GM15510 (cell line): Measurements from ENCODE around the gene RBCK1.

Source experiments
- POLR2A ChIP-seq: IDR thresholded peaks from 3 replicates; pipeline ENCODE4 v1.6.1; 2011; ENCODE audit warnings: borderline replicate concordance; ENCODE audit not compliant: insufficient read length; ENCODE audit errors: extremely low read depth

RBCK1 gene

GRCh38 chr20:407953-408842, at the start of gene RBCK1:
Gene RBCK1 (plus strand): TSS chr20:408299. CDS start chr20:408758, 459 bp downstream.
- TF ChIP-seq POLR2A, result peak; percentile 65

DNA sequence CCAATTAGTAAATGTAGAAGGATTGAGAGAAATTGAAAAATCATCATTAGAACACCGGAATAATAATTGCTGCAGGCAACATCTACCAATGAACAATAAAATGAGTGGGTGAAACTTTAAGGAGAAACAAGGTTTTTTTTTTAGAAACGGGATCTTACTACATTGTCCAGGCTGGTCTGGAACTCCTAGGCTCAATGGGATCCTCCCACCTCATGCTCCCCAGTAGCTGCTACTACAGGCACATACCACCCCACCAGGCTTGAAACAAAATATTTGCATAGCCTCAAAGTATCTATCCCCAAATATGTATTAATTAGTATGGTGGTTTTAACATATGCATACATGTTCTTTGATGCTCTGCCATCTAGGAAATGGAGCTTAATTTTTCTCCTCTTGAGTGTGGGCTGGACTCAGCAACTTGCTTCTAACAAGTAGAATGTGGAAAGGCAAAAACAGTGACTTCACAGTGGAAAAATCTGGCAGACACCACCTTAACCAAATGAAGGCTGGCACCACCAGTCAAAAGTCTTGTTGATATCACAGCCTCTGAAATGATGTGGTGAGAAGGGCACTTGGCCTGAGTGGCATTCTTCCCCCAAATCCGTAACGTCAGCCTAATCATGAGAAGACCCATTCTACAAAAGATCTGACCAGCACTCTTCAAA, 49.1 kb upstream of the RBCK1 start:
- no peak for TF ChIP-seq POLR2A

GRCh38 chr20:361561-361960, 46.5 kb upstream of the RBCK1 start:
- no peak for TF ChIP-seq POLR2A

DNA sequence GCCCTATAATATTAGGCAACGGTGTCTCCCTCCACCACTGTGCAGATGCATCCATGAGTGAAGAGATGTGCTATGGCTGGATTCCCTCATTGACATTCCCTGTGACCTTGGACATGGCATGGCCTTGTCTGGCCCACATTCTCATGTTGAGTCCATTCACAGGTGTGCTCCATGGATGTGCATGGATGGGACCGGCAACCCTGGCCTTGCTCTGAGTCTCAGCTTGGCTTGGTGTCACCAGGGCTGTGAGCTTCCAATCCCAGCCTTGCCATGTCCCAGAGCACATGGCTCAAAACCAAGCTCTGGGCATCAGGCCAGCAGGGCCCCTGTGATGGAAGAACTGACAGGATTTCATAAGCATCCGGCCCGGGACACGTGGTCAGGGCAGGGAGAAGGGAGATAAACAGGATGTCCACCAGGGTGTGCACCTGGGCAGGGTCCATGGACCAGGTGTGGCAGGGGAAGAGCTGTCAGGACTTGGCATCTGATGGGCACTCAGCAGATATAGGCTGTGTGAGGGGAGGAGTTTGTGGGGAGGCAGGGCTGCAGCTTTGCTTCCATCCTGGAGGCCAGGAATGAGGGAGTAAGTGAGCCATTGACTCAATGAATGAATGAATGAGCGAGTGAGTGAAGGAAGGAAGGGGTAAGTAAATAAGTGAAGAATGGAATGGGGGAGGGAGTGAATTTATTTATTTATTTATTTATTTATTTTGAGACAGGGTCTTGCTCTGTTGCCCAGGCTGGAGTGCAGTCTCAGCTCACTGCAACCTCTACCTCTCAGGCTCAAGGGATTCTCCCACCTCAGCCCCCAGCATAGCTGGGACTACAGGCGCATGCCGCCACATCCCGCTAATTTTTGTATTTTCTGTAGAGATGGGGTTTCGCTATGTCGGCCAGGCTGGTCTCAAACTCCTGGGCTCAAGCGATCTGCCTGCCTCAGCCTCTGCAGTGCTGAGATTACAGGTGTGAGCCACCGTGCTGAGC, 45.5 kb upstream of the RBCK1 start:
- TF ChIP-seq POLR2A, result no peak

DNA sequence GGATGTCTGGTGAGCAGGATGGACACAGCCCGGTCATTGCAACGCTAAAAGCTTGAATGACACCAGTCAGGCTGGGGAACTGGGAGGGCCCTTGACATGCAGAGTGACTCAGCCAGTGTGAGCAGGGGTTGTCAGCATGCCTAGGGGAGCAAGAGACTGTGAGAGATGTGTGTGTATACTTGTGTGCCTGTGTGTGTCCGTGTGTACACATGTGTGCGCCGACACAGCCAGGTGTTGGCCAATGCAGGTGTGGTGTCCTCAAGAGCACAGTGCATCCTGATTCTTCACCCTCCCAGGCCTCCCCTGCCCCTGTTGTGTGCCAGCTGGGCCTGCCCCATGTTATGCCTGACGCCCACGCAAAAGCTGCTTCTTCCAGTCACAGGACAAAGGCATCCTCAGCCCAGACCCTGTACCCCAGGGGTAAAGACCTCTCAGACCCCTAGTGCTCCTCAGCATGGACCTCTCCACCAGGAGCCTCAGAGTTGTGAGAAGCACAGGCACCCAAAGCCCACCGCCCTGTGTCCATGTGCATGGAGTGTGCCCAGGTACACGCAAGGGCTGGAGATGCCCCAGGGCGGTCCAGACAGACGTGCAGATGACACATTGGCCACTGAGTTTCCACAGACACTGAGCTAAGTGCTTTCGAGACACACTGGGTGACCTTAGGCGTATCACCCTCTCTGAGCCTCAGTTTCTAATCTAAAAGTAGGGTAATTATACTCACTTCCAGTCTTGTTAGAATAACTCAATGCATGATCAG, 44.6 kb upstream of the RBCK1 start:
- TF ChIP-seq POLR2A, result no peak

- no peak for TF ChIP-seq POLR2A
Measured at GRCh38 chr20:364905-365794, 42.9 kb upstream of the RBCK1 start.

DNA sequence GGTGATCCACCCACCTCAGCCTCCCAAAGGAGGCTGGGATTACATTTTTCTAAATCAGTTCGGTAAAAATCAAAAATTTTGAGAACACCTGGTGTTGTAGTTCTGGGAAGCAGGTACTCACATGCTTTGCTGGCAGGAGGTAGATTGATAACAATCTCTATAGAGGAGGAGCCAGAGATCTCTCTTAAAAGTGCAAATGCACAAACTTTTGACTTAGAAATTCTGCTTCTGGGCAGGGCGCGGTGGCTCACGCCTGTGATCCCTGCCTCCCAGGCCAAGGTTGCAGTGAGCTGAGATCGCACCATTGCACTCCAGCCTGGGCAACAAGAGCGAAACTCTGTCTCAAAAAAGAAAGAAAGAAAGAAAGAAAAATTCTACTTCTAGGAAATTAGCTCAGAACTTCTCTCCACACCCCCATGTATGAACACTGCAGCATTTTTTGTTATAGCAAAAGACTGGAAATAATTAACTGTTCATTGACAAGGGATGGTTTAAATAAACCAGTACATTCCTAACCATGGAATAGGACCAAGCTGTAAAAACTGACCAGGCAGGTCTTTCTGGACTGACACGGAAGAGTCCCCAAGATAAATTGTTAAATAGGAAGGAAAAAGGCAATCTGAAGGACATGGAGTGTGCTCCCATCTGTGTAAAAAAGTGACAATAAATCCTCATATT, 41.9 kb upstream of the RBCK1 start:
- no peak for TF ChIP-seq POLR2A

- TF ChIP-seq POLR2A, result no peak
Measured at GRCh38 chr20:366719-367485, 41.2 kb upstream of the RBCK1 start.

- TF ChIP-seq POLR2A, result no peak
Measured at GRCh38 chr20:367486-367887, 40.6 kb upstream of the RBCK1 start.

DNA sequence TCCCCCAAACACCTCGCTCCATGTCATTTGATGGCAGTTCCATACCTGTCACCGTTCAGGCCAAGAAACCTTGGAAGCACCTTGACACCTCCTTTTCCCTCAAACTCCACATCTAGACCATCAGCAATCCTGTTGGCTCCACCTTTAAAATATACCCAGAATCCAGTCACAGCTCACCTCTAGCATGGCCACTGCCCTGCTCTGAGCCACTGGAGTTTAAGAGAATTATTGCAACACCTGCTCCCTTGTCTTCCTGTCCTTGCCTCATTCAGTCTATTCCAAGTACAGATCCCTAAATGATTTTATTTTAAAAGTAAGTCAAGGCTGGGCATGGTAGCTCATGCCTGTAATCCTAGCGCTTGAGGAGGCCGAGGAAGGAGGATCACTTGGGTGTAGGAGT, 39.2 kb upstream of the RBCK1 start:
- TF ChIP-seq POLR2A, result no peak

GRCh38 chr20:370151-370600, 37.9 kb upstream of the RBCK1 start:
- TF ChIP-seq POLR2A, result no peak
